ENCODE data around the gene SFXN4. TPM values are rescaled to one million over a fixed set of nuclear protein-coding genes. Genes with fewer than 3 reads are reported as not detected.
"Not testable (repeated sequence)": the region's sequence is repeated elsewhere in the genome, so short reads cannot be mapped to it uniquely, and the experiment has no call there.

The SFXN4 gene
- total and polyA plus RNA-seq, 4 donors, result 10.6 to 40.4 (median 22.0) TPM

DNA sequence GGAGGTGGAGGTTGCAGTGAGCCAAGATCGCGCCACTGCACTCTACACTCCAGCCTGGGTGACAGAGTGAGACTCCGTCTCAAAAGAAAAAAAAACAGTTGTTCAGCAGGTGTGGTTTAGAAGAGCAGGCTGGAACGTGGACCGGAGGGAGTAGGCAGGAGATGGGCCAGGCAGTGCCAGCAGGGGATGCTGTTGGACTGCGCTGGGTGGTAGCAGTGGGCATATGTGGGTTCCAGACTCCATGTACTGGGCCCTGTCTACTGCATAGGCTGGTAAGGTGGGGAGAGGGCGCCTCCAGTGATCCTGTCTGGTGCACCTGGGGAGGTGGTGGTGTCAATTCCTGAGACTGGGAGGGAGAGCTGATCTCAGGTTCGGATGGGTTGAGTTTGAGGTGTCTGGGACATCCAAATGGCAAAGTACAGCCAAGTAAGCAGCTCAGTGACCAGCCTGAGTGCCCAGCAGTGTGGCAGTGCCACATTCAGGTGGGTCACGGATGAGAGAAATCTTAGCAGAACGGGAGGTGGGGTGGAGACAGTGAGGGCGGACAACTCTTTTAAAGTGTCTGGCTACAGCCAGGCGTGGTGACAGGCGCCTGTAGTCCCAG lies 25.9 kb downstream of the SFXN4 start:
- DNase-seq, result peak in 2 of 3 donors; percentile 31 to 34
- Histone ChIP-seq H3K4me3 (no peak overlapping the region), H3K4me1 (ENCODE audit: control insufficient read depth in 5 of 5, insufficient read depth in 5 of 5, low read length in 5 of 5) (peaks cover 0 to 13% (median 0%) of the 10 kb centered on the region in 5 donors), H3K9ac (ENCODE audit: insufficient read depth in 1 of 2, low read length in 2 of 2) (no peak overlapping the region), H3K36me3 (ENCODE audit: control insufficient read depth in 4 of 4, insufficient read depth in 4 of 4, low read length in 4 of 4) (peaks cover 0 to 13% (median 7%) of the 10 kb centered on the region in 4 donors), H3K27ac (ENCODE audit: low read depth in 1 of 2, low read length in 1 of 2) (no peak overlapping the region), H3K27me3 (ENCODE audit: control insufficient read depth in 3 of 3, insufficient read depth in 3 of 3, low read length in 2 of 3) (no peaks in the 10 kb centered on the region), H3K9me3 (ENCODE audit: control insufficient read depth in 4 of 4, insufficient read depth in 3 of 4, low read length in 3 of 4) (no peaks in the 10 kb centered on the region)
- WGBS, 2 donors, result 75 to 81% methylated on average over 13 of the region's 13 CpGs
- ATAC-seq (ENCODE audit: insufficient read depth, low FRiP score), result no peak
- TF ChIP-seq, protein P1, sequence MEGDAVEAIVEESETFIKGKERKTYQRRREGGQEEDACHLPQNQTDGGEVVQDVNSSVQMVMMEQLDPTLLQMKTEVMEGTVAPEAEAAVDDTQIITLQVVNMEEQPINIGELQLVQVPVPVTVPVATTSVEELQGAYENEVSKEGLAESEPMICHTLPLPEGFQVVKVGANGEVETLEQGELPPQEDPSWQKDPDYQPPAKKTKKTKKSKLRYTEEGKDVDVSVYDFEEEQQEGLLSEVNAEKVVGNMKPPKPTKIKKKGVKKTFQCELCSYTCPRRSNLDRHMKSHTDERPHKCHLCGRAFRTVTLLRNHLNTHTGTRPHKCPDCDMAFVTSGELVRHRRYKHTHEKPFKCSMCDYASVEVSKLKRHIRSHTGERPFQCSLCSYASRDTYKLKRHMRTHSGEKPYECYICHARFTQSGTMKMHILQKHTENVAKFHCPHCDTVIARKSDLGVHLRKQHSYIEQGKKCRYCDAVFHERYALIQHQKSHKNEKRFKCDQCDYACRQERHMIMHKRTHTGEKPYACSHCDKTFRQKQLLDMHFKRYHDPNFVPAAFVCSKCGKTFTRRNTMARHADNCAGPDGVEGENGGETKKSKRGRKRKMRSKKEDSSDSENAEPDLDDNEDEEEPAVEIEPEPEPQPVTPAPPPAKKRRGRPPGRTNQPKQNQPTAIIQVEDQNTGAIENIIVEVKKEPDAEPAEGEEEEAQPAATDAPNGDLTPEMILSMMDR (IDR thresholded peaks at IDR 0.05; ENCODE audit: control extremely low read depth, extremely low read depth), result peak; percentile 43

DNA sequence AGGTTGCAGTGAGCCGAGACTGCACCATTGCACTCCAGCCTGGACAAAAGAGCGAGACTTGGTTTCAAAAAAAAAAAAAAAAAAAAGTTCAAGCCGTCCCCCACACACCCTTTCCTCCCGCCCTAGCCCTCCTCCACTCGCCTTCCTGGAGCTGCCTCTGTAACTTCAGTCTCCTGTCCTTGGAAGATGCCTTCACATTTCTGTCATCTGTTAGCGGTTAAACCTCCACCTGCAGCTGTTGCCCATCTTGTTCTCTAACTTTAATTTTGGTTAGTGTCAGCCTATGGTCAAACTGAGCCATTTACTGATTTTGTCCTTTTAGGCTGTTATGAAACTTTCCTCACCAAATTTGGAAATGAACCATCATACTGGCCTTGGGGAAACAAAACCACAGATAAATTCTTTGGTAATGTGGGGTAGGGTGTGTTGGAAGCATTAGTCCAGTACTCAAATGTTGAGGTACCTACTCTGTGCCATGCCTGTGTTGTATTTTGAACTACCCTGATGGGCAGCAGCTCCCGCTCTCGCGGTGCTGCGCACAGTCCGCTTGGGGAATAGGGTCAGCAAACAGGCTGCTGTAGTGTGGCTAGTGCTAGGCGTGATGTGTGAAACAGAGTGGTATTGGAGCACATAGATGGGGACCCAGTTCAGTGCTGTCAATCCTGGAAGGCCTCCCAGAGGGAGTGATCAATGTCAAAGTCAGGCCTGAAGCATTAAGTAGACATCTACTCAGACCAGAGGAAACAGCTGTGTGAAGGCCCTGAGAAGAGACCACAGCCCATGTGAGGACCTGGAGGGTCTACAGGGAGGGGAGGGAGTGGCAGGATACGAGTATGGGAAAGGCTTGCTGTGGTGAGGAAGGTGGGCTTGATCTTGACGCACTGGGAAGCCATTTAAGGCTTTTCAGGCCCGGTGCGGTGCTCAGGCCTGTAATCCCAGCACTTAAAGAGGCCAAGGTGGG lies 26.9 kb downstream of the SFXN4 start:
- WGBS, 2 donors, result 64 to 92% methylated on average over 15 to 16 of the region's 16 CpGs
- Histone ChIP-seq H3K4me1 (ENCODE audit: control insufficient read depth in 5 of 5, insufficient read depth in 5 of 5, low read length in 5 of 5) (peaks cover 0 to 13% (median 0%) of the 10 kb centered on the region in 5 donors), H3K27me3 (ENCODE audit: control insufficient read depth in 3 of 3, insufficient read depth in 3 of 3, low read length in 2 of 3) (no peaks in the 10 kb centered on the region), H3K9ac (ENCODE audit: insufficient read depth in 1 of 2, low read length in 2 of 2) (no peak overlapping the region), H3K27ac (ENCODE audit: low read depth in 1 of 2, low read length in 1 of 2) (no peak overlapping the region), H3K4me3 (no peak overlapping the region), H3K9me3 (ENCODE audit: control insufficient read depth in 4 of 4, insufficient read depth in 3 of 4, low read length in 3 of 4) (no peaks in the 10 kb centered on the region), H3K36me3 (ENCODE audit: control insufficient read depth in 4 of 4, insufficient read depth in 4 of 4, low read length in 4 of 4) (peaks cover 3 to 11% (median 7%) of the 10 kb centered on the region in 4 donors)
- ATAC-seq (ENCODE audit: insufficient read depth, low FRiP score), result no peak
- no peak for DNase-seq
- TF ChIP-seq, protein P1 (IDR thresholded peaks at IDR 0.05; ENCODE audit: control extremely low read depth, extremely low read depth), result no peak

DNA sequence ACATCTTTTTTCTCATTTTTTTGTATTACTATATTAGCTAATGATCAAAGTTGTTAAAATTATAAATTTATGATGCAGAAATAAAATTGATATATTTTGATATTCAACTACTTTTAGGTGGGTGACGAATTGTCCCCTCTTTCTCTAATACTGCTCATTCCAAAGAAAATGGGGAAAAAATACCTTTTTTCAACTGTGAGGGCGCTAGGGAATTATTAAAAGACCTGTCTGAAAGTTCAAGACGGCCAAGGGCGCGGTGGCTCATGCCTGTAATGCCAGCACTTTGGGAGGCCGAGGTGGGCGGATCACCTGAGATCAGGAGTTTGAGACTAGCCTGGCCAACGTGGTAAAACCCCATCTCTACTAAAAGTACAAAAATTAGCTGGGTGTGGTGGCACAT lies 27.6 kb downstream of the SFXN4 start:
- Histone ChIP-seq H3K36me3 (ENCODE audit: control insufficient read depth in 4 of 4, insufficient read depth in 4 of 4, low read length in 4 of 4) (peaks cover 3 to 18% (median 11%) of the 10 kb centered on the region in 4 donors), H3K4me1 (ENCODE audit: control insufficient read depth in 5 of 5, insufficient read depth in 5 of 5, low read length in 5 of 5) (peaks cover 0 to 13% (median 0%) of the 10 kb centered on the region in 5 donors)
- H3K9ac ChIP-seq (ENCODE audit: insufficient read depth in 1 of 2, low read length in 2 of 2); H3K4me3 ChIP-seq; H3K27me3 ChIP-seq (ENCODE audit: control insufficient read depth in 3 of 3, insufficient read depth in 3 of 3, low read length in 2 of 3); H3K27ac ChIP-seq (ENCODE audit: low read depth in 1 of 2, low read length in 1 of 2); H3K9me3 ChIP-seq (ENCODE audit: control insufficient read depth in 4 of 4, insufficient read depth in 3 of 4, low read length in 3 of 4); ATAC-seq (ENCODE audit: insufficient read depth, low FRiP score); DNase-seq: not testable (repeated sequence)
- 78 to 80% methylated on average over 8 of the region's 8 CpGs for WGBS, 2 donors

DNA sequence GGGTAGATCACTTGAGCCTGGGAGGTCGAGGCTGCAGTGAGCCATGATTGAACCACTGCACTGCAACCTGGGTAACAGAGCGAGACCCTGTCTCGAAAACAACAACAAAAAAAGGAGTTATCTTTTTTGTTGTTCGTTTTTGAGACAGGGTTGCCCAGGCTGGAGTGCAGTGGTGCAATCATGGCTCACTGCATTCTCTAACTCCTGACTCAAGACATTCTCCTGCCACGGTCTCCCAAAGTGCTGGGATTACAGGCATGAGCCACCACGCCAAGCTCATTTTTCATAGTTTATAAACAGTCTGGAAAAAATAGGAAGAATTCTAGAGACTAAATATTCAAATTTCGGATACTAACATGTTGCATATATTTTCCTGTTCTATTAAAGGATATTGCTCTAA lies 29.4 kb downstream of the SFXN4 start:
- no peaks in the 10 kb centered on the region for H3K27me3 ChIP-seq (ENCODE audit: control insufficient read depth in 3 of 3, insufficient read depth in 3 of 3, low read length in 2 of 3)
- WGBS, 2 donors, result 48 to 72% methylated on average over 7 of the region's 7 CpGs
- TF ChIP-seq, protein P1 (IDR thresholded peaks at IDR 0.05; ENCODE audit: control extremely low read depth, extremely low read depth), result no peak
- H3K4me1 ChIP-seq (ENCODE audit: control insufficient read depth in 5 of 5, insufficient read depth in 5 of 5, low read length in 5 of 5), result peaks cover 0 to 22% (median 0%) of the 10 kb centered on the region in 5 donors
- H3K9me3 ChIP-seq (ENCODE audit: control insufficient read depth in 4 of 4, insufficient read depth in 3 of 4, low read length in 3 of 4), result no peaks in the 10 kb centered on the region
- DNase-seq (no peak), ATAC-seq (ENCODE audit: insufficient read depth, low FRiP score) (no peak)
- no peak overlapping the region for H3K27ac ChIP-seq (ENCODE audit: low read depth in 1 of 2, low read length in 1 of 2)
- no peak overlapping the region for H3K9ac ChIP-seq (ENCODE audit: insufficient read depth in 1 of 2, low read length in 2 of 2)
- H3K36me3 ChIP-seq (ENCODE audit: control insufficient read depth in 4 of 4, insufficient read depth in 4 of 4, low read length in 4 of 4), result peaks cover 3 to 17% (median 15%) of the 10 kb centered on the region in 4 donors
- H3K4me3 ChIP-seq, result no peak overlapping the region

All from lung (tissue), 12 donors.